ENCODE data around the gene OR52B2. TPM values are rescaled to one million over a fixed set of nuclear protein-coding genes. Genes with fewer than 3 reads are reported as not detected.

OR52B2 gene
- total RNA-seq, 4 donors from 2014 or later = not detected

DNA sequence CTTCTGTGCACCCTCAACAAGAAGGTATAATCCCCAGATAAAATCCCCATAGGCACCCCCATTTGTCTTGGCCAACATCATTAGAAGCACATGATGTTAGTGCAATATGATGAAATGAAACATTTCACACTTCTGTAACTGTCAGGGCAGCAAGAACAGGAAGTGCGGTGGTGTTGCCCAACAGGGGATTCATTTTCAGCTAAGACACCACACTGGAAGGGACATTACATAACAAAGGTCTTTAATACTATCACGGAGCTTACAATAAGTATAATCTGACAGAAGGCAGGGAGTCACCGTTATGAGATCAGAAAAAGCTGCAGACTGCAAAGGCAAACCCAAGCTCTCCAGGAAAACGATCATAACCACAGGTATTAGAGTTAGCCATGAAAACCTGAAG is 30.8 kb upstream of the OR52B2 start:
- no peak overlapping the region for H3K4me3 ChIP-seq
- H3K27ac ChIP-seq = no peak overlapping the region
- TF ChIP-seq CTCF (IDR thresholded peaks at IDR 0.05 in 4 of 5, conservative IDR thresholded peaks at IDR 0.05 in 1 of 5) = no peak
- TF ChIP-seq POLR2A (IDR thresholded peaks at IDR 0.05) = no peak
- ATAC-seq = peak; percentile 63 to 82
- H3K36me3 ChIP-seq = peaks cover 0 to 5% of the 10 kb centered on the region in 2 donors
- in situ Hi-C loops (cut with MboI; ENCODE audit: low sequenced_read_pairs in 4 of 4) (no loop called here), intact Hi-C loops (cut with DNase I; ENCODE audit: low total_unique reads) (no loop called here)
- H3K4me1 ChIP-seq = no peaks in the 10 kb centered on the region
- H3K9me3 ChIP-seq = no peaks in the 10 kb centered on the region
- peak; percentile 34 to 47 for DNase-seq
- H3K27me3 ChIP-seq = no peaks in the 10 kb centered on the region

DNA sequence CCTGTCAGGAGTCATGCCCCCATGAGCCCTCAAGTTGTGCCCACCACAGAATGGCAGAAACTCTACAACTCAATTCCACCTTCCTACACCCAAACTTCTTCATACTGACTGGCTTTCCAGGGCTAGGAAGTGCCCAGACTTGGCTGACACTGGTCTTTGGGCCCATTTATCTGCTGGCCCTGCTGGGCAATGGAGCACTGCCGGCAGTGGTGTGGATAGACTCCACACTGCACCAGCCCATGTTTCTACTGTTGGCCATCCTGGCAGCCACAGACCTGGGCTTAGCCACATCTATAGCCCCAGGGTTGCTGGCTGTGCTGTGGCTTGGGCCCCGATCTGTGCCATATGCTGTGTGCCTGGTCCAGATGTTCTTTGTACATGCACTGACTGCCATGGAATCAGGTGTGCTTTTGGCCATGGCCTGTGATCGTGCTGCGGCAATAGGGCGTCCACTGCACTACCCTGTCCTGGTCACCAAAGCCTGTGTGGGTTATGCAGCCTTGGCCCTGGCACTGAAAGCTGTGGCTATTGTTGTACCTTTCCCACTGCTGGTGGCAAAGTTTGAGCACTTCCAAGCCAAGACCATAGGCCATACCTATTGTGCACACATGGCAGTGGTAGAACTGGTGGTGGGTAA is 29.2 kb upstream of the OR52B2 start, which contains the start of gene OR52W1:
TSS of gene OR52W1 (plus strand) at position 51 of the 637 bp plus-strand sequence. CDS start at position 51, 0 bp downstream.
- in situ Hi-C loops (cut with MboI; ENCODE audit: low sequenced_read_pairs in 4 of 4) (no loop called here), intact Hi-C loops (cut with DNase I; ENCODE audit: low total_unique reads) (no loop called here)
- no peak for ATAC-seq
- H3K4me3 ChIP-seq = no peak within 1 kb of the TSS
- no peaks in the 10 kb centered on the region for H3K9me3 ChIP-seq
- DNase-seq = no peak
- no peaks in the 10 kb centered on the region for H3K27me3 ChIP-seq
- no peak within 1 kb of the TSS for H3K27ac ChIP-seq
- no peaks in the 10 kb centered on the region for H3K4me1 ChIP-seq
- no peaks in the 10 kb centered on the region for H3K36me3 ChIP-seq
- TF ChIP-seq CTCF (IDR thresholded peaks at IDR 0.05 in 4 of 5, conservative IDR thresholded peaks at IDR 0.05 in 1 of 5) (no peak), POLR2A (IDR thresholded peaks at IDR 0.05) (no peak)

- in situ Hi-C loops (cut with MboI; ENCODE audit: low sequenced_read_pairs in 4 of 4) (no loop called here), intact Hi-C loops (cut with DNase I; ENCODE audit: low total_unique reads) (no loop called here)
- Histone ChIP-seq H3K9me3 (no peaks in the 10 kb centered on the region), H3K36me3 (no peaks in the 10 kb centered on the region), H3K27me3 (no peaks in the 10 kb centered on the region), H3K27ac (no peak overlapping the region), H3K4me1 (no peaks in the 10 kb centered on the region), H3K4me3 (no peak overlapping the region)
- DNase-seq (no peak), ATAC-seq (no peak)
- TF ChIP-seq POLR2A (IDR thresholded peaks at IDR 0.05) (no peak), CTCF (IDR thresholded peaks at IDR 0.05 in 4 of 5, conservative IDR thresholded peaks at IDR 0.05 in 1 of 5) (no peak)
These were observed 27.5 kb upstream of the OR52B2 start for GRCh38 chr11:6197466-6198200.

DNA sequence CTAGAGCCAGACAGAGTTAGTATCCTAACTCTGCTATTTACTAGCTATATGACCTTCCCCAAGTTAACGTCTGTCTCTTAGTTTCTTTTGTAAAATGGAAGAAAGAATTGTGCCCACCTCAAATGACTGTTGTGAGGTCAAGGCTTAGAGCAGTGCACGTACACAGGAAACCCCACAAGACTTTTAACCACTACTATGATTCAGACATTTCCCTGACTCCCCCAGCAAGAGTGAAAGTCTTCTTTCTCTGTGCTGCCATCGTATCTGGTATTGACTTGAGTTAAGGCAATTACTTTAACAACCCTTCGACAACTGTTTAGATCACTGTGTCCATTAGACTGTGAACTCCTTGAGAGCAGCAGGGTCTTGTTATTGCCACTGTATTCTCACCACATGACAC is 26.3 kb upstream of the OR52B2 start:
- Histone ChIP-seq H3K4me3 (no peak overlapping the region), H3K4me1 (no peaks in the 10 kb centered on the region), H3K27ac (no peak overlapping the region), H3K9me3 (no peaks in the 10 kb centered on the region), H3K36me3 (no peaks in the 10 kb centered on the region), H3K27me3 (no peaks in the 10 kb centered on the region)
- in situ Hi-C loops (cut with MboI; ENCODE audit: low sequenced_read_pairs in 4 of 4) (no loop called here), intact Hi-C loops (cut with DNase I; ENCODE audit: low total_unique reads) (no loop called here)
- no peak for DNase-seq
- TF ChIP-seq CTCF (IDR thresholded peaks at IDR 0.05 in 4 of 5, conservative IDR thresholded peaks at IDR 0.05 in 1 of 5) (no peak), POLR2A (IDR thresholded peaks at IDR 0.05) (no peak)
- no peak for ATAC-seq
